HG02884 (cell line): ENCODE results near the gene LHX2.

Experiments
- ATAC-seq: cut with Tn5 transposase; IDR thresholded peaks from one replicate; pipeline ENCODE4 v1.9.1; 2021; ENCODE audit warnings: mild to moderate bottlenecking, moderate library complexity; ENCODE audit not compliant: unreplicated experiment

Gene LHX2

GRCh38 chr9:124012368-124013301, 1.1 kb downstream of the LHX2 start:
- no peak for ATAC-seq

DNA sequence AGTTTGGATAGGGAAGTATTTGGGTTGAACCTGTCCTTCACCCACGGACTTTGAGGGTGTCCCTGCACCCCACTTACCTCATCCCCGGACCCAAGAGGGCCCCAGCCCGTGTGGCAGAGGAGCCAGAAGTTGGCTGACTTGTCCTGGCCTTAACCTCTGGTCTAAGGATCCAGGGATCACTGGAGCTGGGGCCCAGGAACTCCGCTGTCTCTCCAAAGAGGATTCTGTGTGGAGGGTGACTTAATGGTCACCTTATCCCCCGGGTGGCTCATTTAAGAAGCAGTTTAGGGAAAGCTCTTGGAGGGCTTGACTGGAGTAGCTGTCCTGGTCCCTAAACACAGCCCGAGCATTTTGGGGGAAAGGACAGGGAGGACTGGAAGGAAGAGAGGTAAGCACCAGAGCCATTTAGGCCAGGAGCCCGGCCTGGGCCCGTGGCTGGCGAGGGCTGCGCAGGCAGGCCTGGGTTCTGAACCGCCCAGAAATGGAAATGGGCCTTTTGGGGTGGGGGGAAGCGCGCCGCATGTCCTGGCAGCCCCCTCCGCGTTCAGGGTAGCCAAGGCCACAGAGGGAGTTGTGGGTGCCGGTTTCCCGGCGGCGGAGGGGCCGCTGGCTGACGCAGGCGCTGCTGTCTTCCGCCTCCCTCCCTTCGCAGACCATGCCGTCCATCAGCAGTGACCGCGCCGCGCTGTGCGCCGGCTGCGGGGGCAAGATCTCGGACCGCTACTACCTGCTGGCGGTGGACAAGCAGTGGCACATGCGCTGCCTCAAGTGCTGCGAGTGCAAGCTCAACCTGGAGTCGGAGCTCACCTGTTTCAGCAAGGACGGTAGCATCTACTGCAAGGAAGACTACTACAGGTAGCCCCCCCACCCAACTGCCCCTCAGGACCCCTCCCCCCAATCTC, 2.0 kb downstream of the LHX2 start:
- ATAC-seq = no peak

GRCh38 chr9:124014211-124014955, 2.8 kb downstream of the LHX2 start:
- ATAC-seq = no peak

DNA sequence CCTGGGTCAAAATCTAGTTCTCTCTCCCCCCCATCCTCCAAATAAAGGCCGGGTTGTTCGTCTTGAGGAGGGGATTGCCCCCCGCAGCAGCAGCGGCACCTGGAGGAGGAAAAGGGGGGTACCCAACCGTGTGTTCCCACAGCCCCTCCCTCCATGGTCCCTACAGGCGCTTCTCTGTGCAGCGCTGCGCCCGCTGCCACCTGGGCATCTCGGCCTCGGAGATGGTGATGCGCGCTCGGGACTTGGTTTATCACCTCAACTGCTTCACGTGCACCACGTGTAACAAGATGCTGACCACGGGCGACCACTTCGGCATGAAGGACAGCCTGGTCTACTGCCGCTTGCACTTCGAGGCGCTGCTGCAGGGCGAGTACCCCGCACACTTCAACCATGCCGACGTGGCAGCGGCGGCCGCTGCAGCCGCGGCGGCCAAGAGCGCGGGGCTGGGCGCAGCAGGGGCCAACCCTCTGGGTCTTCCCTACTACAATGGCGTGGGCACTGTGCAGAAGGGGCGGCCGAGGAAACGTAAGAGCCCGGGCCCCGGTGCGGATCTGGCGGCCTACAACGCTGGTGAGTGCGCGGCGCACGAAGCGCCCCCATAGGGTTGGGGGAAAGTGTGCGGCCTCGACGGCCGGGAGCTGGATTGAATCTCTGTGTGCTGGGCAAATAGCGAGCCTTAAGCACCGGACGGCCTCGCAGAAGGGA, 3.5 kb downstream of the LHX2 start:
- no peak for ATAC-seq

DNA sequence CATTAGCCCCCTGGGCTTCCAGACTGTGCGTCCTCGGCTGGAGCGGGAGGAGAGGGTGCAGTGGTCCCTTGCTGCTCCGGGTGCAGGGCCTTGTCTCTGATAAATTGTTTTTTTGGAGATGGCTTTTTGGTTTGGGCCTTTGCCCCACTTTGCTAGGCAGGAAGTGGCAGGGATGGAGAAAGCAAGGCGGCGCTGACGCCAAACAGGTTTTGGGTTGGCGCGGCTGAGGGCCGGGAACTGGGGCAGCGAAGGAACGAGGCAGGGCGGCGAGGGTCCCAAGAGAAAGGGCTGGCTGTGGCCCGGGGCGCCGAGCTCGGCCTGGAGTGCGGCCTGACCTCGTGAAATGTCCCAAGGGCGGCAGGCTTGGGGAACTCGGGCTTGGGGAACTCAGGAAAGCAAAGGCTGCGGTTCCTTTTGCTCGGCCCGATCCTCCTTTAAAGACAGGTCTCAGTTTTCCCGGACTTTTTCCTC, 4.1 kb downstream of the LHX2 start:
- ATAC-seq = no peak

GRCh38 chr9:124016175-124017050, 4.8 kb downstream of the LHX2 start:
- ATAC-seq = no peak

- no peak for ATAC-seq
Observed at GRCh38 chr9:124017051-124017928, 5.7 kb downstream of the LHX2 start.

DNA sequence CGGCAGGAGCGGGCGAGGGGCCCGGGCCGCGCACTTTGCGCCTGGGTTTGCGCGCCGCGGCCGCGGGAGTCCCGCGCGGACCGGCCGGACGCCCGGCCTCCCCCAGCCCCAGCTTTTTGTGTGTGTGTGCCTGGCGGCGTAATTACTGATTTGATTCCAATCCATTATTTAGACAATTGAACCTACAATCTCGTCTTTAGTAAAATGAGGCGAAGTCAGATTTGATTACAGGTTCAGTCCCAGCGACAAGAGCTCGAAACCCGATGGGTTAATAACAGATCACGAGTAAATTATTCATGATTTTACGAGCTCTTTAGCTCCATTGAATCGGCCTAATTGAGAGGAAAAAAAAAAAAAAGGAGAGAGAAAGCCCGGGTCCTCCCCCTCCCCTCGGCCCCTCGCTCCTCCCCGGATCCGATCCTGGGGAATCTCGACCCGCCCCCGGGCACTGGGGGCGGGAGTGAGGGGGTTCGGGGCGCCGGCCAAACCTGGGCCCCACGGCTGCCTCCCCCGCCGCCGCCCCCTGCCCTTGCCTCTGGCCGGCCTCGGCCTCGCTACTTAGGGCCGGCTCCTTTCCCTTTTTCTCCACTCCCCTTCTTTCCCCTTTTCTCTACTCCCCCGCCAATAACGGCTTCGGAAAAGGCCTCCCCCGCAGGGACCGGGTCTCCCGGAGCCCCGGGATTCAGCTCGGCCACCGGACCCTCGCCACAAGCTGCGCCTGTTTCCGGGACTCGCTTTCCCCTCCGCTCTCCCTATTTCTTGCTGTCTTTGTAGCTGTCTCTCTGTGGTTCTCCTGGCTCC, 6.6 kb downstream of the LHX2 start:
- no peak for ATAC-seq

GRCh38 chr9:124018730-124019697, 7.4 kb downstream of the LHX2 start:
- no peak for ATAC-seq

DNA sequence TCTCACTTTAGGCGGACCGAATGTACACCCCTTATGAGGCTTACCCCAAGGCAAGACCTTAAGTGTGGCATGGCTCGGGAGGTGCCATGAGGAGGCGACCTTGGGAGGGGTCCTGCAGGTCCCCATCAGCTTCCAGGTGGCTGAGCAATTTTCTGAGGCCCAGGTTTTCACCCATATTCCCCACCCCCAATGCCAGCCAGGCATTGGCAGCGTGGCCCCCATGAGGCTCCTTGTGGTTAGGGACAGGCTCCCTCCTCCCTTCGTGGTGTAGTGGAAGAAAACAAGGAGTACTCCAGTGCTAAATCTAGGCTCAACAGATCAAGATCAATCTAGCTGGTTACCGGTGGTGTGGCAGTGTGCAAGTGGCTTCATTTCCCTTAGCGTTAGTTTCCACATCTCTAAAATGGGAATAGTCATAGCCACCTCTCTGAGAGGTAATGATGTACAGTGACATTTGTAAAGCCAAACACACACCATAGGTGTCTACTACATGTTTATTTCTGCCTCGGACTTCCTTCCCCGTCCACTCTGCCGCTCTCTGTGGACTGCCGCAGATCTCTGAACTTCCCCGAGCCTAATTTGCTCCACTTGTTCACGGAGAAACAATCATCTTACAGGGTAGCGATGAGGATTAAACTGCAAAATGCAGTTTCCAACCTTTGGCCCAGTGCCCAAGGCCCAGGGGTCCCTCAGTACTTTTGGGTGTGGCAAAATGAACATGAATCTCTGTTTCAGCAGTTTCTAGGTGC, 8.4 kb downstream of the LHX2 start:
- ATAC-seq = no peak

DNA sequence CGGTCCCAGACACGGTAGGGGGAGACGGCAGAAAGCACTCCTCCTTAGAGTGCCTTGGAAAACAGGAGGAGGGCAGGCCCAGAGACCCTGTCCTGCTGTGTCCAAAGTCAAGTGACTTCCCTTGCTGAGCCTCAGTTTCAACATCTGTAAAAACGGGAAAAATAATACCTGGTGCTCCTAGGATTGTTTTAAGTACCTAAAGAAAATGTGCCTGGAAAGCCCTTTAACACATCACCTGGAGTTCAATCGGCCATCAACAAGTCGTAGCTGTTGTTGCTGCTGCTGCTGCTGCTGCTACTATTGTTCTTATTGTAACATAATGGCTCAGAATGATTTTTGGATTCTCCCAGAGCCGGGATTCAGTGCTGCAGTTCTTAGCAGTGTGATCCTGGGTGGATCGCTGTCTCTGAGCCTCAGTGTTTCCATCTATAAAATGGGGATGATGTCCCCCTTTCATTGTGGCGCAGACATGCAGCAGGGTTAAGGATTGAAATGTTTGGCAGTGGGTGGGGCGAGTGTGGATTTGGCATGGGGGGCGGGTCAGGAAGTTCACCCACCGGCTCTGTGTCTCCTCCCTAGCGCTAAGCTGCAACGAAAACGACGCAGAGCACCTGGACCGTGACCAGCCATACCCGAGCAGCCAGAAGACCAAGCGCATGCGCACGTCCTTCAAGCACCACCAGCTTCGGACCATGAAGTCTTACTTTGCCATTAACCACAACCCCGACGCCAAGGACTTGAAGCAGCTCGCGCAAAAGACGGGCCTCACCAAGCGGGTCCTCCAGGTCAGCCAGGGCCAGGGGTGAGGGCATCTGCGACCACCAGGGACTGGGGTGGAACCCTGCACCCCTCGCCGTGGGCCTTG, 9.2 kb downstream of the LHX2 start:
- no peak for ATAC-seq

GRCh38 chr9:124021385-124021769, 9.8 kb downstream of the LHX2 start:
- no peak for ATAC-seq

- ATAC-seq = no peak
Observed at GRCh38 chr9:124022201-124023121, 10.9 kb downstream of the LHX2 start.

- no peak for ATAC-seq
Observed at GRCh38 chr9:124024107-124024506, 12.5 kb downstream of the LHX2 start.
